ENCODE data around the gene MYO1D.
"Not testable (repeated sequence)": the region's sequence is repeated elsewhere in the genome, so short reads cannot be mapped to it uniquely, and the experiment has no call there.

The MYO1D gene

GRCh38 chr17:32658470-32659418 is 218.2 kb downstream of the MYO1D start:
- no peak for DNase-seq

GRCh38 chr17:32656886-32657285 is 220.0 kb downstream of the MYO1D start:
- DNase-seq = no peak

GRCh38 chr17:32654324-32654723 is 222.6 kb downstream of the MYO1D start:
- DNase-seq = no peak

GRCh38 chr17:32651084-32651483 is 225.8 kb downstream of the MYO1D start:
- no peak for DNase-seq

GRCh38 chr17:32648450-32648849 is 228.5 kb downstream of the MYO1D start:
- no peak for DNase-seq

GRCh38 chr17:32646941-32647340 is 230.0 kb downstream of the MYO1D start:
- no peak for DNase-seq

GRCh38 chr17:32641514-32641913 is 235.4 kb downstream of the MYO1D start:
- not testable (repeated sequence) for DNase-seq

- DNase-seq = no peak
These were observed 240.2 kb downstream of the MYO1D start for GRCh38 chr17:32636598-32637218.

- DNase-seq = no peak
These were observed 242.8 kb downstream of the MYO1D start for GRCh38 chr17:32634167-32634566.

- DNase-seq = no peak
These were observed 245.4 kb downstream of the MYO1D start for GRCh38 chr17:32631341-32632096.

- DNase-seq = no peak
These were observed 247.2 kb downstream of the MYO1D start for GRCh38 chr17:32629563-32630190.

GRCh38 chr17:32628271-32629044 is 248.5 kb downstream of the MYO1D start:
- no peak for DNase-seq

- DNase-seq = peak; percentile 93
These were observed 249.5 kb downstream of the MYO1D start for GRCh38 chr17:32627239-32627996.

GRCh38 chr17:32626379-32626791 is 250.5 kb downstream of the MYO1D start:
- peak; percentile 33 for DNase-seq

- peak; percentile 36 for DNase-seq
These were observed 251.0 kb downstream of the MYO1D start for GRCh38 chr17:32625971-32626370.

GRCh38 chr17:32623196-32623595 is 253.7 kb downstream of the MYO1D start:
- DNase-seq = no peak

- no peak for DNase-seq
These were observed 254.4 kb downstream of the MYO1D start for GRCh38 chr17:32622540-32622939.

GRCh38 chr17:32621612-32622312 is 255.2 kb downstream of the MYO1D start:
- DNase-seq = no peak

- DNase-seq = peak; percentile 5
These were observed 261.6 kb downstream of the MYO1D start for GRCh38 chr17:32615326-32615725.

- DNase-seq = no peak
These were observed 266.0 kb downstream of the MYO1D start for GRCh38 chr17:32610943-32611342.

Data from NCI-H2171 (cell line).